Ectodermal cell (in vitro differentiated cells): ENCODE results near the gene STX1A. TPM values are rescaled to one million over a fixed set of nuclear protein-coding genes. Genes with fewer than 3 reads are reported as not detected.
A peak's percentile ranks its signal among the peaks of the same experiment; 100 is the strongest.

Source experiments
- H3K27ac ChIP-seq: 2 replicates; pipeline ENCODE4 v1.7.0; 2013; ENCODE audit warnings: mild to moderate bottlenecking, low read depth, low read length; ENCODE audit not compliant: insufficient read depth, poor library complexity, severe bottlenecking
- H3K27me3 ChIP-seq: 2 replicates; pipeline ENCODE4 v1.7.0; 2013; ENCODE audit warnings: mild to moderate bottlenecking, low read length; ENCODE audit not compliant: insufficient read depth, control insufficient read depth, poor library complexity, severe bottlenecking
- H3K36me3 ChIP-seq: one replicate; pipeline ENCODE4 v1.7.0; 2013; ENCODE audit warnings: low read length; ENCODE audit not compliant: control insufficient read depth, insufficient read depth
- H3K4me1 ChIP-seq: one replicate; pipeline ENCODE4 v1.7.0; 2013; ENCODE audit warnings: low read length; ENCODE audit not compliant: control insufficient read depth, insufficient read depth
- H3K4me3 ChIP-seq: 2 replicates; pipeline ENCODE4 v1.7.0; 2013; ENCODE audit warnings: low read depth, low read length, control low read depth; ENCODE audit not compliant: insufficient read depth
- H3K9me3 ChIP-seq: 2 replicates; pipeline ENCODE4 v1.7.0; 2013; ENCODE audit warnings: mild to moderate bottlenecking, low read length, moderate library complexity; ENCODE audit not compliant: control insufficient read depth
- WGBS, 2 experiments: methylation state at CpG; one replicate each; pipeline ENCODE4 v1.1.7; 2013; ENCODE audit warnings: missing lambda C conversion rate in 2 of 2; 5-methylcytosine and 5-hydroxymethylcytosine counted together
- polyA plus RNA-seq, 4 experiments: library from polyadenylated mRNA; stranded (reverse); fragments of 50-300 nt; gene quantifications; one replicate each; pipeline ENCODE4 v1.2.3, GENCODE V29; 2013

The STX1A gene
- polyA plus RNA-seq (2013, experiment 1 of 4): 19.0 TPM
- 12.6 TPM for polyA plus RNA-seq (2013, experiment 2 of 4)
- 15.5 TPM for polyA plus RNA-seq (2013, experiment 3 of 4)
- polyA plus RNA-seq (2013, experiment 4 of 4): 17.8 TPM

DNA sequence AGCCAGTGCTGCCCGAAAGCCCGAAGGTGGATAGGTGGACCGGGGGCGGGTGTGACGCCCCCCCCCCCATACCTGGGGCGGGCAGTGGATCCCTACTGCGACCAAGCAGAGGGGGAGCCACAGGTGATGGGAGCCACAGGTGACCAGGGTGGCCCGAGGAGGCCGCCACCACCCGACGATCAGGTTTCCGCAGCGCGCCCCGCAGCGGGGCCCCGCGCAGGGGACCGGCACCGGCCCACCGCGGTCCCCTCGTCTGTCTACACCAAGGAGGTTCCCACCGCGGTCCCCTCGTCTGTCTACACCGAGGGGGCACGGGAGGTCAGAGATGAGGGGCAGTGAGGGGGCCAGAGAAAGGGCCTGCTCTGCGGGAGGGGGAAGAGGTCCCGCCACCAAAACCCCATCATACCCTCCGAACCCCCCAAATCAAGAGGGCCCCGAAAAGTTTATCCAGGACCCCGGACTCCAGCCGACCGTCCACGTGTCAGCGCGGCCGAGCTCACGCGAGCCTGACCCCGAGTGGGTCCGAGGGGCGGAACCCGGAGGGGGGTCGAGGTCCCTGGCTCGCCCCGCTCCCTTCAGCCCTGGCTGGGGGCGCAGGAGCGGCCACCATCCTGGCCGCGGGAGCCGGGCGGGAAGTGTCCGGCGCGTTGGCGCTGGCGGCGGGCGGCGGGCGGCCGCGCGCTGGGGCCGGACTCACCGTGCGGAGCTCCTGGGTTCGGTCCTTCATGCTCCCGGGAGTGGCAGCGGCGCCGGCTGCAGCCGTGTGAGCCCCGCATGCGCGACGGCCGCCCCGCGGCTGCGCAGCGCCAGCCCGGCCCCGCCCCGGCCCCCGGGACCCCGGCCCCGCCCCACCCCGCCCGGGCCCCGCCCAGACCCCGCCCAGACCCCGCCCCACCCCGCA, at the start of gene STX1A:
Gene STX1A, minus strand, starts transcription at position 765 of the 901 bp plus-strand sequence. Its CDS starts 38 bp downstream, at position 727.
- 2 to 3% methylated on average over 95 to 96 of the region's 96 CpGs for WGBS, 2 experiments
- Histone ChIP-seq H3K36me3 (no peaks in the 10 kb centered on the region), H3K4me3 (peak within 1 kb of the TSS; percentile 89), H3K9me3 (no peaks in the 10 kb centered on the region), H3K27me3 (peaks cover 24% of the 10 kb centered on the region), H3K4me1 (peaks cover 3% of the 10 kb centered on the region), H3K27ac (no peak within 1 kb of the TSS)

DNA sequence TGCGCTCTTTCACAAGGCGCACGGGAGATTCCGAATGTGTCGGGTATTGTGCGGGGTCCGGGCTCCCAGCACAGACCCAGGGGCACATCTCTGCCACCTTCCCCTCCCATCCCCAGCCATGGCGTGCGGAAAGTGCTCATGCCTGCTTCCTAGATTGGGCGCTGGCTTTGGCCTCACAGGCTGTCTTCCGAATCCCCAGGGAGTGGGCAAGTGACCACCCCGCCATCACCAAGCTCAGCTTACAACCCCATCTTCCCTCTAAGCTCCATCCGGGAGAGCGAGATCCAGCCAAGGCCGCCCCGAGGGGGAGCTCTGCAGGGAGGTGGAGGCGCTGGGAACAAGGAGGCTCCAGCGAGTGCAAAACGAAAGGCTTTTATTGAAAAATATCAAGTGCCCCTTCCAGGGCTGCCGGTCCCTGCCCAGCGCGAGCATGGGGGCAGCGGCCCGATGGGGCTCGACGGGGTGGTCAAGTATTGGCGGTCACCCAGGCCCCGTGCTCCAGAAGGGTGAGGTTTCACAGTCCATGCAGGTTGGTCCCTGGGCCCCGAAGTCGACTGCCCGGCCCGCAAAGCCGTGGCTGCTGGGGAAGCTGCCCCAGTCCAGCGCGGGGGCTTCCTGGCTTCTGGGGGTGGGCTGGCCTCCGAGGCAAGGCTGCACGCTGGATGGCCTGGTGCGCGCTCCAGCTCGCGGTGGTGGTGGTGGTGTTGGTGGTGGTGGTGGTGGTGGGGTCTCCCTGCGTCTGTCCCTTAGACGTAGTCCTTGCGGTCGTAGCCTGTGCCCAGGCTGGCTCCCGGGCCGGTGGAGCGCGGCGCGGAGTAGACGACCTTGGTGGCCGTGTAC, 49.4 kb upstream of the STX1A start:
- Histone ChIP-seq H3K4me3 (no peak overlapping the region), H3K27me3 (peaks cover 33% of the 10 kb centered on the region), H3K27ac (no peak overlapping the region), H3K36me3 (no peaks in the 10 kb centered on the region), H3K4me1 (no peaks in the 10 kb centered on the region), H3K9me3 (no peaks in the 10 kb centered on the region)
- WGBS, 2 experiments: 92 to 94% methylated on average over 53 of the region's 53 CpGs

DNA sequence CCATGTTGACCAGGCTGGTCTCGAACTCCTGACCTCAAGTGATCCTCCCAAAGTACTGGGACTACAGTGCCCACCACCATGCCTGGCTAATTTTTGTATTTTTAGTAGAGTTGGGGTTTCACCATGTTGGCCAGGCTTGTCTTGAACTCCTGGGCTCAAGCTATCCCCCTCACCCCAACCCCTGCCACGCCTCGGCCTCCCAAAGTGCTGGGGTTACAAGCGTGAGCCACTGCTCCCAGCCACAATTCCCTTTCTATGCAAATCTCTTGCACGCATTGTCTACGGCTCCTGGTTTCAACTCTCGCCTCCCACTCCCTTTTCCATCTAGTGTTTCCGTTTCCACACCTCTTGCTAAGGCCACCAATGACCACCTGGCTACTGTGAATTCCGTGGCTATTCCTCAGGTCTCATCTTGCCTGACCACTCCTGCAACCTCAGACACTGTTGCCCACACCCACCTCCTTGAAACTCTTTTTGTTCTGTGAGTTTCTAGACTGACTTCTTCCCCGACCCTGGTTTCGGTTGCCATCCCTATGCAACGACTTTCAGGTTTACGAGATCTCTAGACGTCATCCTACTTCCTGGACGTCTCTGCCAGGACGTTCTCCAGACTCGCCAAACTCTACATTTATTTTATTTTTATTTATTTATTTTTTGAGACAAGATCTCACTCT, 47.2 kb upstream of the STX1A start:
- no peaks in the 10 kb centered on the region for H3K36me3 ChIP-seq
- H3K9me3 ChIP-seq: no peaks in the 10 kb centered on the region
- peaks cover 3% of the 10 kb centered on the region for H3K4me1 ChIP-seq
- no peak overlapping the region for H3K4me3 ChIP-seq
- H3K27ac ChIP-seq: no peak overlapping the region
- peaks cover 33% of the 10 kb centered on the region for H3K27me3 ChIP-seq
- WGBS, 2 experiments: 87 to 91% methylated on average over 17 of the region's 17 CpGs

DNA sequence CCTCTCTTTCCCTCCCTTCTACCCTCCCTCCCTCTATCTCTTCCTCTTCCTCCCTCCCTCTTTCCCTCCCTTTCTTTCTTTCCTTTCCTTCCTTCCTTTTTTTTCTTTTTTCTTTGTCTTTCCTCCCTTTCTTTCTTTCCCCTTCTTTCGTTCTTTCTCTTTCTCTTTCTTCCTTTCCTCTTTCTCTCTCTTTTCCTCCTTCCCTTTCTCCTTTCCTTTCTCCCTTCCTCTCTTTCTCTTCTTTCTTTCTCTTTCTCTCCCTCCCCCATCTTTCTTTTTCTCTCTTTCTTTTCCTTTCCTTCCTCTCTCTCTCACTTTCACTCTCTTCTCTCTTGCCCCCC, 43.2 kb upstream of the STX1A start:
- WGBS, 2 experiments: 88 to 92% methylated on average over 1 of the region's 1 CpG
- Histone ChIP-seq H3K36me3 (no peaks in the 10 kb centered on the region), H3K4me1 (peaks cover 3% of the 10 kb centered on the region), H3K27me3 (peaks cover 2% of the 10 kb centered on the region), H3K4me3 (no peak overlapping the region), H3K9me3 (no peaks in the 10 kb centered on the region), H3K27ac (no peak overlapping the region)

DNA sequence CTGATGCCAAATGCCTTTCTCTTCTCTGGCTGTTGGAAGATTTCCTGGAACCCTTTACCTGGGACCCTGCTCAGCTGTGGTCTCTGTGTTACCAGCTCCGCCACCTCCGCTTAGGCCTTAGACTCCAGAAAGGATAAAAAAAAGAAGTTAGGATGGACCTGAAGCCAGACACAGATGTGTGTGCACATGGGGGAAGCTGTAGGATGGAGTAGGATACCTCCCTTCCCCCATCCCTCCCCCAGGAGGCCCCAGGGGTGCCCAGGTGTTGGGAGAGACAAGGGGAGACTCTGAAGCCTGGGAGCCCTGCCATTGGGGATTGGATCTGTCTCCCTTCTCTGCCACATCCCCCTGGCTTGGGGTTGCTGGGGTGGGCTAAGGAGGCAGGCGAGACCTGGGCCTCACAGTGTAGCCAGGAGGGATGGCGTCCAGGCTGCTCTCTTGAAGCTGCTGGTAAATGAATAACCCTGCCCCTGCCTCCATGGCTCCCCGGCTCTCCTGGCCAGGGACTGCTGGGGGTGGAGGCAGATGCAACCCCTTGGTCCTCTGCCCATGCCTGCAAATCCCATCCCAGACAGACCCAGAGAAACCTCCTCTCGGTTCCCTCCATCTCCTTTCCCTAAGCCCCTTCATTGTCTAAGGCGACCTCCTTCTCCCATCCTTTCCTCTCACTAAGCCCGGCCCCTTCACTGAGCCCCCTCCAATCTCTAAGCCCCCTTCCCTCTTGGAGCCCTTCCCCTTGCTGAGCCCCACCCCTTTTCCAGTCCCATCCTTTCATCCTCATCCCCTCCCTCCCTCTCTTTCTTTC, 42.6 kb upstream of the STX1A start:
- 65 to 67% methylated on average over 8 of the region's 8 CpGs for WGBS, 2 experiments
- no peak overlapping the region for H3K27ac ChIP-seq

DNA sequence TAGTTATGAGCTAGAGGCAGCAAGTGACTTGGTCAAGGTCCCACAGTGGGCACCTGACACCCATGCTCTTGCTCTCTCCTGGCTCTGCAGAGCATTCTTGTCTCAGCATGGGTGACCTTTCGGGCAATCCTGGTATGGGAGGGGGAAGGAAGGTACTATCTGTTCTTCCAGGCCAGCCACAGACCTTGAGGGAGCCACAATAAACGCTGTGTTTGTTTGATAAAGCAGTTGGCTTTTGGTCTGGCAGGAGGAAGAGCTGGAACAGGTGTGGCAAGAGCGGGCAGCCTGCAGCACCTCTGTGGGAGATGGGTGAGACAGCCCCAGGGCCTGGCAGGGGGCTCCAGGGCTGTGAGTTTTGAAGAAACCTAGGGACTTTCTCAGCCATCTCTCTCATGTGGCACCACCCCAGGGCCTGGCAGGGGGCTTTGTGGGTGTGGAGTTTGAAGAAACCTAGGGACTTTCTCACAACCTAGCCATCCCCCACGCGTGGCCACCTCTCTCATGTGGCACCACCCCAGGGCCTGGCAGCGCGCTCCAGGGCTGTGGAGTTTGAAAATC, 39.2 kb upstream of the STX1A start:
- WGBS, 2 experiments: 87 to 91% methylated on average over 7 of the region's 7 CpGs
- H3K4me1 ChIP-seq: peaks cover 3% of the 10 kb centered on the region
- no peak overlapping the region for H3K4me3 ChIP-seq
- H3K27me3 ChIP-seq: no peaks in the 10 kb centered on the region
- H3K9me3 ChIP-seq: no peaks in the 10 kb centered on the region
- no peaks in the 10 kb centered on the region for H3K36me3 ChIP-seq
- no peak overlapping the region for H3K27ac ChIP-seq

More for the DNA sequence above, 42.6 kb upstream of the STX1A start:
- no peaks in the 10 kb centered on the region for H3K9me3 ChIP-seq
- H3K4me1 ChIP-seq: peaks cover 3% of the 10 kb centered on the region
- no peaks in the 10 kb centered on the region for H3K27me3 ChIP-seq
- no peaks in the 10 kb centered on the region for H3K36me3 ChIP-seq
- H3K4me3 ChIP-seq: no peak overlapping the region

DNA sequence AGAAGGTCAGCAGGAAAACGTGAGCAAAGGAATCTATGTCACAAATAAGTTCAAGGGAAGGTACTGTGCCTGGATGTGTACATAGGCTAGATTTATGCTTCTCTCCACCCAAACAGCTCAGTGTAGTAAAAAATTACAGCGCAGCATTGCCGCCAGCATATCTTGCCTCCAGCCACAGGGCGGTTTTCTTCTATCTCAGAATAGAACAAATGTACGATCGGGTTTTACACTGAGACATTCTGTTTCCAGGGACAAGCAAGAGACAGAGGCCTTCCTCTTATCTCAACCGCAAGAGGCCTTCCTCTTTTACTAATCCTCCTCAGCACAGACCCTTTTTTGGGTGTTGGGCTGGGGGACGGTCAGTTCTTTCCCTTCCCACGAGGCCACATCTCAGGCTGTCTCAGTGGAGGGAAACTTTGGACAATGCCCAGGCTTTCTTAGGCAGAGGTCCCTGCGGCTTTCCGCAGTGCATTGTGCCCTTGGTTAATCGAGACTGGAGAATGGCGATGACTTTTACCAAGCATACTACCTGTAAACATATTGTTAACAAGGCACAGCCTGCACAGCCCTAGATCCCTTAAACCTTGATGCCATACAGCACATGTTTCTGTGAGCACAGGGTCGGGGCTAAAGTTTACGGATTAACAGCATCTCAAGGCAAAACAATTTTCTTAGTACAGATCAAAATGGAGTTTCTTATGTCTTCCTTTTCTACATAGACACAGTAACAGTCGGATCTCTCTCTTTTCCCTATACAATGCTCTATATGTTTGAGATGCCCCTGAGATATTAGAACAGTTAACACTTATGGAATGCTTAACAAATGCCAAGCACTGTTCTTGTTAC, 30.7 kb upstream of the STX1A start:
- Histone ChIP-seq H3K36me3 (no peaks in the 10 kb centered on the region), H3K4me3 (no peak overlapping the region), H3K27me3 (no peaks in the 10 kb centered on the region), H3K27ac (no peak overlapping the region), H3K9me3 (no peaks in the 10 kb centered on the region), H3K4me1 (no peaks in the 10 kb centered on the region)
- whole genome bisulfite sequencing, 2 experiments: 89 to 90% methylated on average over 16 of the region's 16 CpGs

DNA sequence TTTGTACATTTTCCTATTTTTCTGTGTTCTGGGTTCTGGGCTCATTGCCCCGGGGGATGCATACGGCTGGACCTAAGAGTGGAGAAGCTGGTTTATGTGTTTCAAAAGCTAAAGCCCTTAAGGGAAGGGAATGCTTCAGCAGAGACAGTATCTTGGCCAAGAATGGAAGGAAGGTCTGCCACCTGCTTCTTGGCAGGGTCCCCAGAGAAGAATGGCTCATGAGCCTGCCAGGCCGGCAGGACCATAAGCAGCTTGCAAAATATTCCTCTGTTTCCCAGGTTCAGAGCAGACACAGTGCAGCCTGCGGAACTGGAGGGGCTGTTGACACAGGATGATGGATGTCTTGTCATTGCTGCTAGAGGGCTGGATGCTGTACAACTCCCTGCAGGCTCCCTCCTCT, 26.9 kb upstream of the STX1A start:
- Histone ChIP-seq H3K36me3 (no peaks in the 10 kb centered on the region), H3K4me3 (no peak overlapping the region), H3K27ac (no peak overlapping the region), H3K9me3 (no peaks in the 10 kb centered on the region), H3K27me3 (no peaks in the 10 kb centered on the region), H3K4me1 (peaks cover 25% of the 10 kb centered on the region)
- 91% methylated on average over 4 of the region's 4 CpGs for WGBS, 2 experiments
